ENCODE data around the gene ST14.

- TF ChIP-seq POLR2AphosphoS5 (IDR thresholded peaks at IDR 0.05; ENCODE audit: low read depth, low read length) (no peak), CTCF (IDR thresholded peaks at IDR 0.05) (no peak), SIN3A (IDR thresholded peaks at IDR 0.05; ENCODE audit: borderline replicate concordance, insufficient read depth, low read depth, low read length) (no peak), REST (IDR thresholded peaks at IDR 0.05; ENCODE audit: insufficient read depth in 1 of 2, low read depth in 2 of 2, low read length in 1 of 2) (no peak)
These were observed 32.3 kb downstream of the ST14 start for GRCh38 chr11:130191896-130192295.
